Measurements from ENCODE around the gene NUCKS1.

The NUCKS1 gene

GRCh38 chr1:205782627-205783432, 32.8 kb upstream of the NUCKS1 start:
- CTCF ChIA-PET = interaction anchor here (0.6 to 8.5 kb wide), 22 partner anchors 9 to 259 kb away, joined by 3 to 145 read pairs (median 4); no protein-coding TSS in a partner anchor
- peak; percentile 51 for DNase-seq
- Mint-ChIP-seq H3K9me3 (no peaks in the 10 kb centered on the region), H3K27me3 (peaks cover 4% of the 10 kb centered on the region), H3K4me1 (peaks cover 18% of the 10 kb centered on the region), H3K36me3 (no peaks in the 10 kb centered on the region), H3K27ac (peak overlapping the region; percentile 60), H3K4me3 (no peak overlapping the region)

- CTCF ChIA-PET = interaction anchor here (1.1 kb wide), 1 partner anchor 122 kb away, joined by 4 read pairs; no protein-coding TSS in a partner anchor
- no peak overlapping the region for H3K4me3 Mint-ChIP-seq
- no peaks in the 10 kb centered on the region for H3K9me3 Mint-ChIP-seq
- H3K27me3 Mint-ChIP-seq = peaks cover 4% of the 10 kb centered on the region
- H3K27ac Mint-ChIP-seq = no peak overlapping the region
- no peaks in the 10 kb centered on the region for H3K36me3 Mint-ChIP-seq
- DNase-seq = no peak
- H3K4me1 Mint-ChIP-seq = peaks cover 31% of the 10 kb centered on the region
Observed at GRCh38 chr1:205780335-205780734, 30.4 kb upstream of the NUCKS1 start.

GRCh38 chr1:205777994-205778393, 28.0 kb upstream of the NUCKS1 start:
- Mint-ChIP-seq H3K9me3 (no peaks in the 10 kb centered on the region), H3K4me3 (no peak overlapping the region), H3K36me3 (peaks cover 7% of the 10 kb centered on the region), H3K27me3 (peaks cover 4% of the 10 kb centered on the region), H3K27ac (no peak overlapping the region), H3K4me1 (peaks cover 46% of the 10 kb centered on the region)
- CTCF ChIA-PET = interaction anchor here (1.4 kb wide), 1 partner anchor 120 kb away, joined by 9 read pairs; no protein-coding TSS in a partner anchor
- no peak for DNase-seq

- H3K36me3 Mint-ChIP-seq = peaks cover 24% of the 10 kb centered on the region
- DNase-seq = no peak
- H3K27me3 Mint-ChIP-seq = peaks cover 4% of the 10 kb centered on the region
- CTCF ChIA-PET = interaction anchor here (1.1 to 7.5 kb wide), 2 partner anchors 30 to 117 kb away, joined by 3 to 39 read pairs; no protein-coding TSS in a partner anchor
- H3K4me1 Mint-ChIP-seq = peaks cover 54% of the 10 kb centered on the region
- H3K4me3 Mint-ChIP-seq = peak overlapping the region; percentile 90
- H3K27ac Mint-ChIP-seq = peak overlapping the region; percentile 92
- H3K9me3 Mint-ChIP-seq = no peaks in the 10 kb centered on the region
Observed at GRCh38 chr1:205775717-205776056, 25.7 kb upstream of the NUCKS1 start.

- CTCF ChIA-PET = interaction anchor here (1.0 to 7.5 kb wide), 3 partner anchors 31 to 144 kb away, joined by 3 to 39 read pairs (median 3); no protein-coding TSS in a partner anchor
- peaks cover 59% of the 10 kb centered on the region for H3K4me1 Mint-ChIP-seq
- DNase-seq = peak; percentile 94
Observed at GRCh38 chr1:205775015-205775716, 25.2 kb upstream of the NUCKS1 start, which contains the start of gene RAB29. RAB29 (minus strand) TSS chr1:205775482; CDS start chr1:205774956, 526 bp downstream.

GRCh38 chr1:205774198-205775014, 24.4 kb upstream of the NUCKS1 start:
- H3K27me3 Mint-ChIP-seq = no peaks in the 10 kb centered on the region
- H3K4me3 Mint-ChIP-seq = peak overlapping the region; percentile 90
- no peaks in the 10 kb centered on the region for H3K9me3 Mint-ChIP-seq
- H3K36me3 Mint-ChIP-seq = peaks cover 37% of the 10 kb centered on the region
- CTCF ChIA-PET = interaction anchor here (0.9 to 7.5 kb wide), 5 partner anchors 8 to 250 kb away, joined by 3 to 39 read pairs (median 4); no protein-coding TSS in a partner anchor
- DNase-seq = peak; percentile 61
- peaks cover 62% of the 10 kb centered on the region for H3K4me1 Mint-ChIP-seq
- H3K27ac Mint-ChIP-seq = peak overlapping the region; percentile 92

More at GRCh38 chr1:205775015-205775716, 25.2 kb upstream of the NUCKS1 start, which contains the start of gene RAB29:
- Mint-ChIP-seq H3K27ac (peak within 1 kb of the TSS; percentile 92), H3K9me3 (no peaks in the 10 kb centered on the region), H3K27me3 (no peaks in the 10 kb centered on the region), H3K36me3 (peaks cover 29% of the 10 kb centered on the region), H3K4me3 (peak within 1 kb of the TSS; percentile 90)

- peaks cover 49% of the 10 kb centered on the region for H3K36me3 Mint-ChIP-seq
- H3K9me3 Mint-ChIP-seq = no peaks in the 10 kb centered on the region
- H3K27me3 Mint-ChIP-seq = no peaks in the 10 kb centered on the region
- peak overlapping the region; percentile 40 for H3K4me3 Mint-ChIP-seq
- CTCF ChIA-PET = interaction anchor here (1.5 to 7.5 kb wide), 4 partner anchors 10 to 114 kb away, joined by 5 to 39 read pairs (median 10); no protein-coding TSS in a partner anchor
- peaks cover 63% of the 10 kb centered on the region for H3K4me1 Mint-ChIP-seq
- H3K27ac Mint-ChIP-seq = peak overlapping the region; percentile 67
- no peak for DNase-seq
Observed at GRCh38 chr1:205772607-205773032, 22.6 kb upstream of the NUCKS1 start.

- CTCF ChIA-PET = interaction anchor here (1.5 to 7.5 kb wide), 3 partner anchors 12 to 206 kb away, joined by 3 to 39 read pairs (median 13); no protein-coding TSS in a partner anchor
- peak overlapping the region; percentile 76 for H3K27ac Mint-ChIP-seq
- no peaks in the 10 kb centered on the region for H3K27me3 Mint-ChIP-seq
- peaks cover 59% of the 10 kb centered on the region for H3K4me1 Mint-ChIP-seq
- no peak for DNase-seq
- no peak overlapping the region for H3K4me3 Mint-ChIP-seq
- no peaks in the 10 kb centered on the region for H3K9me3 Mint-ChIP-seq
- H3K36me3 Mint-ChIP-seq = peaks cover 55% of the 10 kb centered on the region
Observed at GRCh38 chr1:205770618-205771017, 20.6 kb upstream of the NUCKS1 start.

- H3K9me3 Mint-ChIP-seq = no peaks in the 10 kb centered on the region
- H3K4me3 Mint-ChIP-seq = no peak overlapping the region
- CTCF ChIA-PET = interaction anchor here (7.5 kb wide), 1 partner anchor 111 kb away, joined by 39 read pairs; no protein-coding TSS in a partner anchor
- peaks cover 55% of the 10 kb centered on the region for H3K4me1 Mint-ChIP-seq
- H3K27ac Mint-ChIP-seq = no peak overlapping the region
- H3K27me3 Mint-ChIP-seq = no peaks in the 10 kb centered on the region
- no peak for DNase-seq
- peaks cover 58% of the 10 kb centered on the region for H3K36me3 Mint-ChIP-seq
Observed at GRCh38 chr1:205769641-205770365, 19.8 kb upstream of the NUCKS1 start.

GRCh38 chr1:205767248-205767647, 17.3 kb upstream of the NUCKS1 start:
- CTCF ChIA-PET = no interaction called here
- Mint-ChIP-seq H3K36me3 (peaks cover 51% of the 10 kb centered on the region), H3K27me3 (no peaks in the 10 kb centered on the region), H3K4me1 (peaks cover 33% of the 10 kb centered on the region), H3K27ac (no peak overlapping the region), H3K4me3 (no peak overlapping the region), H3K9me3 (no peaks in the 10 kb centered on the region)
- no peak for DNase-seq

GRCh38 chr1:205766570-205766969, 16.6 kb upstream of the NUCKS1 start:
- H3K27ac Mint-ChIP-seq = no peak overlapping the region
- H3K4me1 Mint-ChIP-seq = peaks cover 26% of the 10 kb centered on the region
- CTCF ChIA-PET = interaction anchor here (1.3 kb wide), 1 partner anchor 12 kb away, joined by 3 read pairs; no protein-coding TSS in a partner anchor
- H3K9me3 Mint-ChIP-seq = no peaks in the 10 kb centered on the region
- no peak for DNase-seq
- peaks cover 46% of the 10 kb centered on the region for H3K36me3 Mint-ChIP-seq
- no peaks in the 10 kb centered on the region for H3K27me3 Mint-ChIP-seq
- H3K4me3 Mint-ChIP-seq = no peak overlapping the region

GRCh38 chr1:205766038-205766437, 16.1 kb upstream of the NUCKS1 start:
- no peaks in the 10 kb centered on the region for H3K27me3 Mint-ChIP-seq
- no peak overlapping the region for H3K4me3 Mint-ChIP-seq
- DNase-seq = no peak
- no peak overlapping the region for H3K27ac Mint-ChIP-seq
- CTCF ChIA-PET = interaction anchor here (1.0 to 1.3 kb wide), 2 partner anchors 11 to 16 kb away, joined by 3 to 4 read pairs; no protein-coding TSS in a partner anchor
- H3K4me1 Mint-ChIP-seq = peaks cover 21% of the 10 kb centered on the region
- peaks cover 42% of the 10 kb centered on the region for H3K36me3 Mint-ChIP-seq
- H3K9me3 Mint-ChIP-seq = no peaks in the 10 kb centered on the region

- no peaks in the 10 kb centered on the region for H3K27me3 Mint-ChIP-seq
- H3K4me3 Mint-ChIP-seq = no peak overlapping the region
- no peak for DNase-seq
- CTCF ChIA-PET = no interaction called here
- H3K4me1 Mint-ChIP-seq = peaks cover 9% of the 10 kb centered on the region
- no peak overlapping the region for H3K27ac Mint-ChIP-seq
- H3K36me3 Mint-ChIP-seq = peaks cover 33% of the 10 kb centered on the region
- H3K9me3 Mint-ChIP-seq = no peaks in the 10 kb centered on the region
Observed at GRCh38 chr1:205764578-205764977, 14.6 kb upstream of the NUCKS1 start.

All from activated naive CD4-positive, alpha-beta T cell treated with anti-CD3 and anti-CD28 coated beads, Interleukin-2, amount 10 ng/mL, durations not matched to agents 7 days and 5 days (primary cell).